Adrenal gland (tissue), 12 donors: ENCODE data around the gene STRA6. TPM values are rescaled to one million over a fixed set of nuclear protein-coding genes. Genes with fewer than 3 reads are reported as not detected.
A peak's percentile ranks its signal among the peaks of the same experiment; 100 is the strongest.

Experiments
- DNase-seq, 7 donors: peaks; one replicate each; pipeline ENCODE4 v3.0.0-alpha.2; 2019 to 2020
- H3K27ac ChIP-seq, 5 donors: fragments of 200-600 bp; sonication (generic) in 4 of 5; 1 replicate in 3 of 5; 2 replicates in 2 of 5; pipeline versions ENCODE4 v1.5.1 to v1.8.0; 2016 to 2020; ENCODE audit warnings: mild to moderate bottlenecking in 1 of 5
- H3K27me3 ChIP-seq: fragments of 200-600 bp; 2 replicates; pipeline ENCODE4 v1.8.0; 2021
- H3K36me3 ChIP-seq, 2 donors: fragments of 200-600 bp; replicated peaks in 1 of 2; 1 replicate in 1 of 2; 2 replicates in 1 of 2; pipeline versions ENCODE4 v1.5.1 to v1.8.0; 2018 to 2022
- H3K4me1 ChIP-seq, 2 donors: fragments of 200-600 bp; replicated peaks in 1 of 2; 1 replicate in 1 of 2; 2 replicates in 1 of 2; pipeline versions ENCODE4 v1.5.1 to v1.8.0; 2018 to 2021
- H3K4me3 ChIP-seq, 4 donors: fragments of 200-600 bp; sonication (generic) in 3 of 4; one replicate each; pipeline ENCODE4 v1.5.1; 2016 to 2018
- H3K9me3 ChIP-seq, 3 donors: fragments of 200-600 bp; sonication (generic) in 1 of 3; replicated peaks in 1 of 3; 1 replicate in 2 of 3; 2 replicates in 1 of 3; pipeline versions ENCODE4 v1.5.1 to v1.8.0; 2016 to 2021
- POLR2A ChIP-seq, 2 donors: fragments of 450-650 bp; IDR thresholded peaks; one replicate each; pipeline ENCODE4 v1.6.1; 2017; ENCODE audit warnings: antibody characterized with exemption in 2 of 2, mild to moderate bottlenecking in 2 of 2, moderate library complexity in 1 of 2
- WGBS, 4 donors: extraction: QIAGEN DNeasy Blood & Tissue Kit in 2 of 4; methylation state at CpG; one replicate each; pipeline versions ENCODE4 v1.1.5 to v1.1.7; 2013 to 2017; 5-methylcytosine and 5-hydroxymethylcytosine counted together
- intact Hi-C, 2 donors: fragments of 100-400 bp; cut with DNase I; formaldehyde crosslinking; loops; one replicate each; pipeline versions ENCODE4 v1.14.1 to v1.15.0; 2022 to 2023
- polyA plus RNA-seq, 3 donors: library from polyadenylated mRNA; stranded (reverse); fragments of 200-250 nt in 2 of 3; fragments of 350-450 nt in 1 of 3; fragmentation: Illumina TruSeq in 1 of 3; extraction: RNeasy Lipid Tissue Mini Kit (QIAGEN cat#74804) in 1 of 3; gene quantifications; one replicate each; pipeline ENCODE4 v1.2.3, GENCODE V29; 2013 to 2014
- total RNA-seq, 9 donors: library from RNA; depleted of rRNA in 4 of 9; stranded (reverse); fragments of >200 nt in 4 of 9; fragments of 120-200 nt in 1 of 9; fragmentation: NEBNext Ultra II Directional in 1 of 9; extraction: Animal tissue kit (Norgen Biotek cat#: 25700) in 1 of 9; gene quantifications; one replicate each; pipeline versions ENCODE4 v1.1.0 to v1.2.4, GENCODE V29; 2013 to 2023
- TF ChIP-seq, protein P1 (sequence below), 6 experiments: fragments of 450-650 bp in 4 of 6; fragments of 200-600 bp in 2 of 6; sonication (generic) in 1 of 6; IDR thresholded peaks; 1 replicate in 5 of 6; 2 replicates in 1 of 6; pipeline versions ENCODE4 v1.5.1 to v1.8.0; 2016 to 2021; ENCODE audit warnings: antibody characterized with exemption in 6 of 6, mild to moderate bottlenecking in 2 of 6, moderate library complexity in 1 of 6
- donor health status: healthy with polysubstance abuse.
- donor health status: Bipolar disorder and iron deficiency.
- donor health status: DM: yes; HTN: yes; CAD: no.
- donor health status: DM: no; HTN: no; CAD: no.
- donor health status: DM: no; HTN: no; CAD: no.
- donor health status: DM: yes; HTN: yes; CAD: no.

STRA6 gene
- total and polyA plus RNA-seq, 12 donors: 0.22 to 12.6 (median 3.1) TPM; not detected in 2

DNA sequence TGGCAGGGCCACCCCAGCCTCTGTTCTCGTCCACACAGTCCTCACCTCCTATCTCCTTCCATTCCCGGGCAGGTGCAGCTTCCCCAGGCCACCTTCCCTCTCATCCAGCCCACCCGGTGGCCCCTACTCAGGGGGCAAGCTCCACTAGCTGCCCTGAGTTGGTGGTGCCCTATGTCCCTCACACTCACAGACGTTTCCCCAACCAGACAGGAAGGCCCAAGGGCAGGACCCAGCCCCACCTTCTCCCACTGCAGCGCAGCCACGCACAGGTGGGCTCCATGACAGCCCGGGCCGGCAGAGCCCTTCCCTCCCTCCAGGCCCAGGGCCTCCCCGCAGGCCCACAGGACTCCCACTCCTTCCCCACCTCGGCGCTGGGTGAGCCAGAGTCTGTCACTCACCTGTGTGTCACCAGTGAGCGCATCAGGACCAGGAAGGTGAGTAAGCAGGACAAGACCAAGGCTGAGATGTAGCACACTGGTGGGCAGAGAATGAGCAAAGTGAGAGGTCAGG is 17.9 kb downstream of the STRA6 start:
- no peak overlapping the region for H3K27ac ChIP-seq
- no peaks in the 10 kb centered on the region for H3K27me3 ChIP-seq
- H3K4me3 ChIP-seq: no peak overlapping the region
- intact Hi-C loops: no loop called here
- DNase-seq: no peak
- H3K4me1 ChIP-seq: peaks cover 3 to 10% of the 10 kb centered on the region in 2 donors
- WGBS, 4 donors: 85 to 90% (median 88%) methylated on average over 3 to 12 of the region's 12 CpGs
- no peaks in the 10 kb centered on the region for H3K36me3 ChIP-seq
- TF ChIP-seq POLR2A (IDR thresholded peaks at IDR 0.05): no peak
- TF ChIP-seq, protein P1, sequence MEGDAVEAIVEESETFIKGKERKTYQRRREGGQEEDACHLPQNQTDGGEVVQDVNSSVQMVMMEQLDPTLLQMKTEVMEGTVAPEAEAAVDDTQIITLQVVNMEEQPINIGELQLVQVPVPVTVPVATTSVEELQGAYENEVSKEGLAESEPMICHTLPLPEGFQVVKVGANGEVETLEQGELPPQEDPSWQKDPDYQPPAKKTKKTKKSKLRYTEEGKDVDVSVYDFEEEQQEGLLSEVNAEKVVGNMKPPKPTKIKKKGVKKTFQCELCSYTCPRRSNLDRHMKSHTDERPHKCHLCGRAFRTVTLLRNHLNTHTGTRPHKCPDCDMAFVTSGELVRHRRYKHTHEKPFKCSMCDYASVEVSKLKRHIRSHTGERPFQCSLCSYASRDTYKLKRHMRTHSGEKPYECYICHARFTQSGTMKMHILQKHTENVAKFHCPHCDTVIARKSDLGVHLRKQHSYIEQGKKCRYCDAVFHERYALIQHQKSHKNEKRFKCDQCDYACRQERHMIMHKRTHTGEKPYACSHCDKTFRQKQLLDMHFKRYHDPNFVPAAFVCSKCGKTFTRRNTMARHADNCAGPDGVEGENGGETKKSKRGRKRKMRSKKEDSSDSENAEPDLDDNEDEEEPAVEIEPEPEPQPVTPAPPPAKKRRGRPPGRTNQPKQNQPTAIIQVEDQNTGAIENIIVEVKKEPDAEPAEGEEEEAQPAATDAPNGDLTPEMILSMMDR (IDR thresholded peaks at IDR 0.05): no peak
- H3K9me3 ChIP-seq: no peaks in the 10 kb centered on the region

DNA sequence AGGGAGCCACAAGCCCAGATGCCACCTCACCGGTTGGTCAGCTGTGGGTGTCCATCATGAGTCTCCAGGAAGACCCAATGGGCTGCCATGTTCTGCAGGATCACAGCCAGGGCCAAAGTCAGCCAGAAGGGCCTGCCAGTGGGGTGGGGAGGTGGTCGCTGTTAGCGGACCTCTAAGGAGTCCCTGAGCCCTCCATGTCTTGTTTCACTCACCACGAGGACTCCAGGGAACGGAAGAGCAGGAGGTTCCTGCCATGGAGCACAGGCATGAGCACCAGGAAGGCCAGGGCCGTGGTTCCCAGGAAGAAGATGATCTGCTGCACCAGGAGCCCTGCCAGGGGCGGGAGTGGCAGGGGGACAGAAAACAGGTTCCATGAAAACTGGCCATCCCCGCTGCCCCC is 20.5 kb downstream of the STRA6 start:
- peak in 1 of 7 donors; percentile 4 for DNase-seq
- 94 to 100% (median 95%) methylated on average over 2 to 8 of the region's 8 CpGs for WGBS, 4 donors

DNA sequence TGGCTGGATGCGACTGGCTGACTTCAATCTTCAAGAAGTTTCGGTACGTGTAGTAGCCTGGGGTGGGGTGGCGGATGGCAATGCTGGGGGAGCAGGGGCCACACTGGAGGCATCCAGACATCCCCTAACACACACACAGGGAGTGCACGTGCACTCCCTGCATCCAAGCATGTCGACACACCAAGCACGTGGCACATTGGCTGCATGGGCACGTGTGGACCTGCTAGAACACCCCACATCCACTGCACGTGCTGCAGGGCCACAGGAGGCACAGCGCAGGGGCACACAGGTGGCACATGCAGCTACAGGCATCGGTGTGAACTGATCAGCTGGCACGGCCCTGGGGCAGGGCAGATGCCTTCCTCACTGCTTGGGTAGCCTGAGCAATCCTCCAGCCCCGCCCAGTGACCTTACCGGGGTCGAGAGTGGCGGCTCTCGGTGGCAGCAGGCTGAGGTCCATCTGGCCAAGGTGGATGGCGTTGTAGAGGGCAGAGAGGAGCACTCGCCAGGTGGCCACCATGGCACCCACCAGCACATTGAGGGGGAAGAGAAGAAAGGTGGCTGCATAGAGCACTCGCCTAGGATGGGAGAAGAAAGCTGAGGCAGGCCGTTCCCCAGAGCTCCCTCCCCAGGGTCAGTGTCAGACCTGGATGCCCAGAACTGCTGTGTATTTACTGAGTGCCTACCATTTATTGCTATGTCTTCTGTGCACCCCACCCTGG is 21.5 kb downstream of the STRA6 start:
- intact Hi-C loops: no loop called here
- Histone ChIP-seq H3K27me3 (no peaks in the 10 kb centered on the region), H3K9me3 (no peaks in the 10 kb centered on the region), H3K4me3 (no peak overlapping the region), H3K27ac (peak overlapping the region in 1 of 5 donors; percentile 34), H3K4me1 (peaks cover 12 to 30% of the 10 kb centered on the region in 2 donors), H3K36me3 (no peaks in the 10 kb centered on the region)
- WGBS, 4 donors: 84 to 95% (median 91%) methylated on average over 7 to 21 of the region's 21 CpGs
- TF ChIP-seq, protein P1 (IDR thresholded peaks at IDR 0.05): no peak
- no peak for TF ChIP-seq POLR2A (IDR thresholded peaks at IDR 0.05)
- peak in 1 of 7 donors; percentile 4 for DNase-seq

More for the DNA sequence above, 20.5 kb downstream of the STRA6 start:
- Histone ChIP-seq H3K27me3 (no peaks in the 10 kb centered on the region), H3K4me1 (peaks cover 12 to 30% of the 10 kb centered on the region in 2 donors), H3K9me3 (no peaks in the 10 kb centered on the region), H3K27ac (no peak overlapping the region), H3K4me3 (no peak overlapping the region), H3K36me3 (no peaks in the 10 kb centered on the region)
- TF ChIP-seq, protein P1 (IDR thresholded peaks at IDR 0.05): no peak
- TF ChIP-seq POLR2A (IDR thresholded peaks at IDR 0.05): no peak
- intact Hi-C loops: no loop called here

DNA sequence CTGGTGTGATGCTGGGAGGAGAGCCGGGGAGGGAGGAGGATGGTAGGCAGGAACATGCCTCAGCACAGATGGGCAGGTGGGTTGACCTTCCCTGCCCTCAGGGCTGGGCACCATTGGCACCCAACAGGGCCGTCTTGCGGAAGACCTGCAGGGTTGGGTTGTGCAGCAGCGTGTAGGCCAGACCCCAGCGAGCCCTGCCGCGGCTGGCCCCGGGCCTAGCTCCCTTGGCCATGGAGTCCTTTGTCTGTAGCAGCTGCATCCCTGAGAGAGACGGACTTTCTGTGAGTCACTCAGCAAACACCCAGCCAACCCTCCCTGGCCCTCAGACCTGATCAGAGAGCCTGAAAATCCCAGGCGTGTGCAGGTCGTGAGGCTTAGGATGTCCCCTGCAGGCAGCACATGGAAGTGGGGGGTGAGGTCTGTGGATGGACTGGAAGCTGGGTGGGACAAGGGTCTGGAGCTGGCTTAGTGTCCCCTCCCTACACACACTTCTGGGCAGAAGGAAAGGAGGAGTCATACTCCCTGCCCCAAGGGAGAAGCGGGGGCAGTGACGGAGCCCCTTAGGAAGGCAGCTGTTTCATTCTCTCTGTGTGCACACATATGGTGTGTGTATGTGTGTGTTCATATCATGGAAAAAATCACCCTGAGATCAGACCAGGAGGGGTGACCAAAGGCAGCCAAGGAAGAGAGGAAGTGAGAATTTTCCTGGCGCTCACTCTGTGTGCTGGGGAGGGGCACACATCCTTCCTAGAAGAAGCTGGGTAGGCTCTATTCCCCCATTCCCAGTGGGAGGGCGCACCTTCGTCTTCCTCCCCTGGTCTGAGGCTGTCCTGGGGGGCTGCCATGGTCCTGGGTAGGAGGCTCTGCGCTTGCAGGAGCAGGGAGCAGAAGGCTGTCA is 22.4 kb downstream of the STRA6 start:
- 71 to 84% (median 79%) methylated on average over 9 to 17 of the region's 17 CpGs for WGBS, 4 donors
- H3K9me3 ChIP-seq: no peaks in the 10 kb centered on the region
- H3K36me3 ChIP-seq: no peaks in the 10 kb centered on the region
- peak overlapping the region in 2 of 5 donors; percentile 63 to 83 for H3K27ac ChIP-seq
- no peak for DNase-seq
- intact Hi-C loops: no loop called here
- TF ChIP-seq, protein P1 (IDR thresholded peaks at IDR 0.05): no peak
- TF ChIP-seq POLR2A (IDR thresholded peaks at IDR 0.05): no peak
- no peaks in the 10 kb centered on the region for H3K27me3 ChIP-seq
- H3K4me3 ChIP-seq: no peak overlapping the region
- H3K4me1 ChIP-seq: peaks cover 12 to 30% of the 10 kb centered on the region in 2 donors
